ENCODE data around the gene PCBP3. TPM values are rescaled to one million over a fixed set of nuclear protein-coding genes. Genes with fewer than 3 reads are reported as not detected.
A peak's percentile ranks its signal among the peaks of the same experiment; 100 is the strongest.

The PCBP3 gene
- total RNA-seq, 6 experiments from 2014 or later = 0.37 to 1.5 (median 0.69) TPM

DNA sequence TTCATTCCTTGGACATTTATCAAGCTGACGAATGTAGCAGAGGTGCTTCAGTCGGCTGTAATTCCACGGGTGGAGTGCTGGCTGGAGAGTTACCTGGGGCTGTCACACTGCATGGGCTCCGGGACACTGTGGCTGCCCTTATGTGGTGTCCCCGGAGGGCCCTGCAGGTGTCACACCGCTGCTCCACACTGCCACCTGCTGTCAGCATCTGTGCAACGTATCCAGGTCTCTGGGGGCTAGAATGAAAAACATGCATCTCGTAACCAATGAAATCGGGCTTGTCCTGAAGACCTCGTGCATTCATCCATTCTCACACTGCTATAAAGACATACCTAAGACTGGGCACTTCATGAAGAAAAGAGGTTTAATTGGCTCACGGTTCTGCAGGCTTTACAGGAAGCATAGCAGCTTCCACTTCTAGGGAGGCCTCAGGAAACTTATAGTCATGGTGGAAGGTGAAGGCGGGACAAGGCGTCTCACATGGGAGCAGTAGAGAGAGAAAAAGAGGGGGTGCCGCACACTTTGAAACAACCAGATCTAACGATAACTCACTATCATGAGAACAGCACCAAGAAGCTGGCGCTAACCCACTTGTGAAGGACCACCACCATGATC lies 46.7 kb upstream of the PCBP3 start:
- no peak overlapping the region for H3K27ac ChIP-seq
- no peaks in the 10 kb centered on the region for H3K9me3 ChIP-seq
- ATAC-seq (peak; percentile 94 to 98 (median 96)), DNase-seq (peak; percentile 80 to 86 (median 83))
- no peak for TF ChIP-seq POLR2A (IDR thresholded peaks at IDR 0.05)
- TF ChIP-seq, protein P1, sequence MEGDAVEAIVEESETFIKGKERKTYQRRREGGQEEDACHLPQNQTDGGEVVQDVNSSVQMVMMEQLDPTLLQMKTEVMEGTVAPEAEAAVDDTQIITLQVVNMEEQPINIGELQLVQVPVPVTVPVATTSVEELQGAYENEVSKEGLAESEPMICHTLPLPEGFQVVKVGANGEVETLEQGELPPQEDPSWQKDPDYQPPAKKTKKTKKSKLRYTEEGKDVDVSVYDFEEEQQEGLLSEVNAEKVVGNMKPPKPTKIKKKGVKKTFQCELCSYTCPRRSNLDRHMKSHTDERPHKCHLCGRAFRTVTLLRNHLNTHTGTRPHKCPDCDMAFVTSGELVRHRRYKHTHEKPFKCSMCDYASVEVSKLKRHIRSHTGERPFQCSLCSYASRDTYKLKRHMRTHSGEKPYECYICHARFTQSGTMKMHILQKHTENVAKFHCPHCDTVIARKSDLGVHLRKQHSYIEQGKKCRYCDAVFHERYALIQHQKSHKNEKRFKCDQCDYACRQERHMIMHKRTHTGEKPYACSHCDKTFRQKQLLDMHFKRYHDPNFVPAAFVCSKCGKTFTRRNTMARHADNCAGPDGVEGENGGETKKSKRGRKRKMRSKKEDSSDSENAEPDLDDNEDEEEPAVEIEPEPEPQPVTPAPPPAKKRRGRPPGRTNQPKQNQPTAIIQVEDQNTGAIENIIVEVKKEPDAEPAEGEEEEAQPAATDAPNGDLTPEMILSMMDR (IDR thresholded peaks at IDR 0.05) = peak; percentile 89 to 95 (median 92)
- H3K4me1 ChIP-seq = no peaks in the 10 kb centered on the region
- no peaks in the 10 kb centered on the region for H3K36me3 ChIP-seq
- WGBS (ENCODE audit: insufficient coverage, low coverage, low lambda C conversion rate, missing lambda C conversion rate) = 27% methylated on average over 13 of the region's 16 CpGs
- H3K27me3 ChIP-seq = no peaks in the 10 kb centered on the region
- H3K4me3 ChIP-seq = no peak overlapping the region
- intact Hi-C loops (cut with DNase I) = loop anchor here (5.0 kb wide), 1 partner anchor 40 kb away; no protein-coding TSS in a partner anchor

DNA sequence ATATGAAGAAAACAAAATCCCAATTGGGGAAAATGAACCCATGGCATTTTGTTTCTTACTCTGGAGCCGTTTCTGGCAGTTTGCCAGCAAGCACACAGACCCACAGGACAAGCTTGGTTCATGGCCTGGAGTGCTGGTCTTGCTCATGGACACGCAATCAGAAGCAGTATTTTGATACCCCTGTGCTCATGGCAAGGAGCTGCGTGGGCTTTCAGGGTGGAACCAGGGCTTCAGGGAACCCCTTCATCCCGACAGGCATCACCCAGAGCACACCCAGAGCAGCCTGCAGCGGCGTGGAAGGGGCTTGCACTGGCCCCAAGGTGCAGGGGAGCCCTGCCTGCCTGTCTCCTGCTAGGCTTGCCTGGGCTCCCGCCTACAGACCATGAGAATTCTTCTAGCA lies 45.4 kb upstream of the PCBP3 start:
- H3K36me3 ChIP-seq = no peaks in the 10 kb centered on the region
- intact Hi-C loops (cut with DNase I) = loop anchor here (5.0 kb wide), 1 partner anchor 41 kb away; no protein-coding TSS in a partner anchor
- no peak for TF ChIP-seq POLR2A (IDR thresholded peaks at IDR 0.05)
- TF ChIP-seq, protein P1 (IDR thresholded peaks at IDR 0.05) = no peak
- WGBS (ENCODE audit: insufficient coverage, low coverage, low lambda C conversion rate, missing lambda C conversion rate) = 50% methylated on average over 2 of the region's 7 CpGs
- no peaks in the 10 kb centered on the region for H3K9me3 ChIP-seq
- ATAC-seq = no peak
- H3K27ac ChIP-seq = no peak overlapping the region
- no peaks in the 10 kb centered on the region for H3K27me3 ChIP-seq
- H3K4me1 ChIP-seq = no peaks in the 10 kb centered on the region
- H3K4me3 ChIP-seq = no peak overlapping the region
- DNase-seq = peak in 2 of 3 donors; percentile 42

DNA sequence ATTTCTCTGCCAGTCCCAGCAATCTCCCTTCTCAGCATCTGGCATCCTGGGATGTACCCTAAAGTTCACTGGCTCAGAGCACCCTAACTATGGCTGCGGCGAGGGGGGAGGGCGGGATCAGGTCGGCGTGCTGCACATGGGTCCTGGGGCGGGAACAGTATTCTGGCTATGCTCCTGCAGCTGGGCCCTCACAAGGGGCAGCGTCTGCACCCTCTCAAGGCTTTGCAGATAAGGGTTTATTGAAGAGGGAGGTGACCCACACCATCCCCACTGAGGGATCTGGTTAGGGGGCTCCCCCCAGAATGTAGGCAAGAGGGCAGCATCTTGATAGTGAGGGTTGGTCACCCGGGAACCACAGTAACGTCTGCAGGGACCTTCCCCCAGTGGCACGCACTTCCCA lies 44.9 kb upstream of the PCBP3 start:
- WGBS (ENCODE audit: insufficient coverage, low coverage, low lambda C conversion rate, missing lambda C conversion rate) = no CpG with 5 or more reads among the region's 10 CpGs

DNA sequence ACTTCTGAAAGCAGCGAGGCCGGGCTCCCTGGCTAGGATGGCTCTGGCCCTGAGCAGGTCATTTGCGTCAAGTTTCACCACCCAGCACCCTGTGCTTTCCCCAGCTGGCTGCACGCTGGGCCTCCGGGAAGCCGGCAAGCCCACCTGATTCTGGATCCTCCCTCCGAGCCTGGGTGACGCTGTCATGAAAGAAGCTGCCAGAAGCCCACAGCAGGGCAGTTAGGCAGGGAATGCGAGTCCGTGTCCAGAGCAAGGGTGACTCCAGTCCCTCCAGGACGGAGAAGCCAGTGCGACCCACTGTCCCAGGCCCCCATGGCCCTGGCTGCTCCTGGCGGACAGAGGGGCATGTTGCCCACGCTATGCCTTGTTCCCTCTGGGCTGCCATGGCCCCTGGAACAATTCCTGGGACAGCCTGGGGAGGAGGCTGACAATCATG lies 44.4 kb upstream of the PCBP3 start:
- ATAC-seq (no peak), DNase-seq (peak in 2 of 3 donors; percentile 28 to 43)
- H3K27me3 ChIP-seq = no peaks in the 10 kb centered on the region
- no peak overlapping the region for H3K27ac ChIP-seq
- no peaks in the 10 kb centered on the region for H3K36me3 ChIP-seq
- H3K9me3 ChIP-seq = no peaks in the 10 kb centered on the region
- H3K4me1 ChIP-seq = no peaks in the 10 kb centered on the region
- TF ChIP-seq POLR2A (IDR thresholded peaks at IDR 0.05) = no peak
- TF ChIP-seq, protein P1 (IDR thresholded peaks at IDR 0.05) = no peak
- no CpG with 5 or more reads among the region's 14 CpGs for WGBS (ENCODE audit: insufficient coverage, low coverage, low lambda C conversion rate, missing lambda C conversion rate)
- no peak overlapping the region for H3K4me3 ChIP-seq
- intact Hi-C loops (cut with DNase I) = loop anchor here (5.0 kb wide), 1 partner anchor 42 kb away; no protein-coding TSS in a partner anchor

More for the DNA sequence above, 44.9 kb upstream of the PCBP3 start:
- ATAC-seq = no peak
- intact Hi-C loops (cut with DNase I) = loop anchor here (5.0 kb wide), 1 partner anchor 41 kb away; no protein-coding TSS in a partner anchor
- TF ChIP-seq, protein P1 (IDR thresholded peaks at IDR 0.05) = no peak
- TF ChIP-seq POLR2A (IDR thresholded peaks at IDR 0.05) = no peak
- Histone ChIP-seq H3K27ac (no peak overlapping the region), H3K9me3 (no peaks in the 10 kb centered on the region), H3K36me3 (no peaks in the 10 kb centered on the region), H3K27me3 (no peaks in the 10 kb centered on the region), H3K4me1 (no peaks in the 10 kb centered on the region), H3K4me3 (no peak overlapping the region)
- DNase-seq = peak in 2 of 3 donors; percentile 27 to 35

Measured in right lobe of liver (tissue), 6 donors.